GM18870 (cell line): Measurements from ENCODE around the gene LYSET.
"Not testable (repeated sequence)": the region's sequence is repeated elsewhere in the genome, so short reads cannot be mapped to it uniquely, and the experiment has no call there.

Experiments used
- ATAC-seq: cut with Tn5 transposase; IDR thresholded peaks from one replicate; pipeline ENCODE4 v1.9.1; 2021; ENCODE audit warnings: moderate library complexity; ENCODE audit not compliant: unreplicated experiment

The LYSET gene

GRCh38 chr14:93168610-93169009 lies 16.5 kb upstream of the LYSET start:
- not testable (repeated sequence) for ATAC-seq

GRCh38 chr14:93169619-93170018 lies 15.5 kb upstream of the LYSET start:
- ATAC-seq = not testable (repeated sequence)

GRCh38 chr14:93170141-93170540 lies 15.0 kb upstream of the LYSET start:
- not testable (repeated sequence) for ATAC-seq

- ATAC-seq = no peak
Observed at GRCh38 chr14:93171376-93171775, 13.7 kb upstream of the LYSET start.

- no peak for ATAC-seq
Observed at GRCh38 chr14:93173943-93174395, 11.1 kb upstream of the LYSET start.

GRCh38 chr14:93174731-93175130 lies 10.4 kb upstream of the LYSET start:
- ATAC-seq = not testable (repeated sequence)

- ATAC-seq = no peak
Observed at GRCh38 chr14:93175492-93175891, 9.6 kb upstream of the LYSET start.

GRCh38 chr14:93183596-93184317 lies 1.4 kb upstream of the LYSET start:
- ATAC-seq = no peak

- ATAC-seq = peak; percentile 2
Observed at GRCh38 chr14:93185349-93185720, 218 bp downstream of the LYSET start.

GRCh38 chr14:93186466-93186865 lies 1.3 kb downstream of the LYSET start:
- no peak for ATAC-seq

- ATAC-seq = no peak
Observed at GRCh38 chr14:93186956-93187355, 1.8 kb downstream of the LYSET start.

- no peak for ATAC-seq
Observed at GRCh38 chr14:93195316-93195999, 10.3 kb downstream of the LYSET start.

- ATAC-seq = no peak
Observed at GRCh38 chr14:93199031-93199430, 13.9 kb downstream of the LYSET start.

GRCh38 chr14:93200553-93200952 lies 15.4 kb downstream of the LYSET start:
- ATAC-seq = no peak

GRCh38 chr14:93201155-93201704 lies 16.1 kb downstream of the LYSET start:
- ATAC-seq = no peak

GRCh38 chr14:93206793-93207467 lies 21.8 kb downstream of the LYSET start, which contains the start of the genes GON7 and UBR7:
TSS of gene GON7 (minus strand) at chr14:93207065. CDS start at chr14:93207037, 28 bp downstream.
TSS of gene UBR7 (plus strand) at chr14:93207256. CDS start at chr14:93207292, 36 bp downstream.
- peak; percentile 85 for ATAC-seq

- peak; percentile 26 for ATAC-seq
Observed at GRCh38 chr14:93207468-93208308, 22.6 kb downstream of the LYSET start.

- ATAC-seq = peak; percentile 71
Observed at GRCh38 chr14:93212432-93212831, 27.3 kb downstream of the LYSET start.

GRCh38 chr14:93214598-93214997 lies 29.5 kb downstream of the LYSET start:
- ATAC-seq = no peak

- no peak for ATAC-seq
Observed at GRCh38 chr14:93219103-93219726, 34.1 kb downstream of the LYSET start.
